ENCODE measurements around the gene ARL2.
A peak's percentile ranks its signal among the peaks of the same experiment; 100 is the strongest.

Gene ARL2

DNA sequence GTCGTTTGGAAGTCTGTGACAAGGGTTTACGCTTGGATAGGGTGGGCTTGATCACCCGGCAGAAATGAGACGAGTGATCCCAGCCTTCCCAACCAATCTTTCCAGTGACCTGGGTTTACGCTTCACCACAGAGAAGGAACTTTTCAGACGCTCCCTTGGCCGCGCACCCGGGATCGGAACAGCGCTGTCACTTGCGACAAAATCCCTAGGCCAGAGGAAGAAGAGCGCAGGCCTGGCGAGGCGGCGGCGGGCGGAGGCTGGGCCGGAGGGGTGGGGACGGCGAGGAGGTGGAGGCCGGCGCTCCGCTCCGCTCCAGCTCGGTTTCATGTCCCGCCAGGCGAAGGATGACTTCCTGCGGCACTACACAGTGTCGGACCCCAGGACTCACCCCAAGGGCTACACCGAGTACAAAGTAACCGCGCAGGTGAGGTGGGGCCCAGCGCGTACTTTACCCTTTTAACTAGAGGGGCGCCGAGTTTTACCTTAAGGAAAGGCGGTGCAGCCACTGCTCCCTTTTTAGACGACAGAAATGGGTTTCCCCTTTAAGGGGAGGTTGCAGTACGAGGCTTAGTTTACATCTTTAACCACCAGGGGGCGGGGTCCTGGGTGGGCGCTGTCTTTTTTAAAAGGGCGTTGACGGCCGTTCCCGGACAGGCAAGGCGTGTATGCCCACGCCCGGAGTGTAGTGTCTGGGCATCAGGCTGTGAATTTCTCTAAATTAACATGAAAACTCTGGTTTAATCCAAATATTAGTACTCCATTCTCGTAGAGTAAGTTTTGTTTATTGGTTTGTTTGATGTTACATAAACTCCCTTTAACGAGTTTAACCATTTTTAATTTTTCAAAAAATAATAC is 13.5 kb downstream of the ARL2 start, which contains the start of gene SNX15:
TSS of gene SNX15 (plus strand) at position 227 of the 855 bp plus-strand sequence. CDS start at position 326, 99 bp downstream.
- no peaks in the 10 kb centered on the region for H3K9me3 ChIP-seq (ENCODE audit: control insufficient read depth, insufficient read depth, low read depth, low read length)
- H3K4me3 ChIP-seq (ENCODE audit: low read depth, low read length), result peak within 1 kb of the TSS; percentile 70
- 0 out of 2 replicates have a peak, but pooled peaks cover 2% of the 10 kb centered on the region for H3K4me1 ChIP-seq (ENCODE audit: control insufficient read depth, insufficient read depth, low read length)
- H3K36me3 ChIP-seq (ENCODE audit: control insufficient read depth in 2 of 2, insufficient read depth in 1 of 2, low read length in 2 of 2), result peaks cover 0 to 7% of the 10 kb centered on the region in 2 experiments; a peak in 2 of 3 replicates
- CTCF ChIA-PET, result interaction anchor here (0.6 to 3.5 kb wide), 7 partner anchors 11 to 180 kb away, joined by 3 to 24 read pairs (median 4); partner anchors contain the start of genes ARL2, CDCA5 and TM7SF2
- POLR2A ChIA-PET, result interaction anchor here (0.6 to 3.6 kb wide), 5 partner anchors 9 to 234 kb away, joined by 3 to 17 read pairs (median 3); partner anchors contain the start of genes ARL2, POLA2 and SAC3D1
- peak within 1 kb of the TSS; percentile 64; the same call in 1 of the 2 replicates for H3K27ac ChIP-seq (ENCODE audit: extremely low read depth, low read depth, low read length)
- TF ChIP-seq, protein P1, sequence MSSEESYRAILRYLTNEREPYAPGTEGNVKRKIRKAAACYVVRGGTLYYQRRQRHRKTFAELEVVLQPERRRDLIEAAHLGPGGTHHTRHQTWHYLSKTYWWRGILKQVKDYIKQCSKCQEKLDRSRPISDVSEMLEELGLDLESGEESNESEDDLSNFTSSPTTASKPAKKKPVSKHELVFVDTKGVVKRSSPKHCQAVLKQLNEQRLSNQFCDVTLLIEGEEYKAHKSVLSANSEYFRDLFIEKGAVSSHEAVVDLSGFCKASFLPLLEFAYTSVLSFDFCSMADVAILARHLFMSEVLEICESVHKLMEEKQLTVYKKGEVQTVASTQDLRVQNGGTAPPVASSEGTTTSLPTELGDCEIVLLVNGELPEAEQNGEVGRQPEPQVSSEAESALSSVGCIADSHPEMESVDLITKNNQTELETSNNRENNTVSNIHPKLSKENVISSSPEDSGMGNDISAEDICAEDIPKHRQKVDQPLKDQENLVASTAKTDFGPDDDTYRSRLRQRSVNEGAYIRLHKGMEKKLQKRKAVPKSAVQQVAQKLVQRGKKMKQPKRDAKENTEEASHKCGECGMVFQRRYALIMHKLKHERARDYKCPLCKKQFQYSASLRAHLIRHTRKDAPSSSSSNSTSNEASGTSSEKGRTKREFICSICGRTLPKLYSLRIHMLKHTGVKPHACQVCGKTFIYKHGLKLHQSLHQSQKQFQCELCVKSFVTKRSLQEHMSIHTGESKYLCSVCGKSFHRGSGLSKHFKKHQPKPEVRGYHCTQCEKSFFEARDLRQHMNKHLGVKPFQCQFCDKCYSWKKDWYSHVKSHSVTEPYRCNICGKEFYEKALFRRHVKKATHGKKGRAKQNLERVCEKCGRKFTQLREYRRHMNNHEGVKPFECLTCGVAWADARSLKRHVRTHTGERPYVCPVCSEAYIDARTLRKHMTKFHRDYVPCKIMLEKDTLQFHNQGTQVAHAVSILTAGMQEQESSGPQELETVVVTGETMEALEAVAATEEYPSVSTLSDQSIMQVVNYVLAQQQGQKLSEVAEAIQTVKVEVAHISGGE (tag by site-specific recombination; conservative IDR thresholded peaks at IDR 0.05; ENCODE audit: low read depth), result peak; percentile 77
- TF ChIP-seq ZNF311 (tag by site-specific recombination; IDR thresholded peaks at IDR 0.05; ENCODE audit: borderline replicate concordance) (no peak), ZNF629 (tag by site-specific recombination; IDR thresholded peaks at IDR 0.05) (peak; percentile 48; the same call in 1 of the 2 replicates), OVOL3 (tag by site-specific recombination; IDR thresholded peaks at IDR 0.05) (no peak; the same call in 1 of the 2 replicates), ZNF239 (tag by site-specific recombination; IDR thresholded peaks at IDR 0.05) (no peak), ZNF600 (tag by site-specific recombination; IDR thresholded peaks at IDR 0.05) (peak; percentile 87), ZIC2 (tag by site-specific recombination; IDR thresholded peaks at IDR 0.05) (peak; percentile 53; the same call in 1 of the 2 replicates), ZNF138 (tag by site-specific recombination; IDR thresholded peaks at IDR 0.05; ENCODE audit: borderline replicate concordance) (no peak), TCF7L2 (IDR thresholded peaks at IDR 0.05; ENCODE audit: borderline replicate concordance, low read depth, low read length) (no peak), ZNF626 (tag by site-specific recombination; IDR thresholded peaks at IDR 0.05) (no peak), ZNF184 (tag by site-specific recombination; IDR thresholded peaks at IDR 0.05) (peak; percentile 36; the same call in 1 of the 2 replicates), ZSCAN30 (tag by site-specific recombination; IDR thresholded peaks at IDR 0.05) (0 out of 2 replicates have a peak, but pooled peaks have one; percentile 10), ZNF404 (tag by site-specific recombination; IDR thresholded peaks at IDR 0.05) (no peak), ZBTB21 (tag by site-specific recombination; IDR thresholded peaks at IDR 0.05) (no peak), GLIS2 (tag by site-specific recombination; IDR thresholded peaks at IDR 0.05) (peak; percentile 51), ZNF768 (tag by site-specific recombination; IDR thresholded peaks at IDR 0.05) (no peak), ZNF510 (tag by site-specific recombination; IDR thresholded peaks at IDR 0.05; ENCODE audit: insufficient replicate concordance) (no peak), REPIN1 (tag by site-specific recombination; IDR thresholded peaks at IDR 0.05; ENCODE audit: low read depth) (no peak)
- TF ChIP-seq, protein P2, sequence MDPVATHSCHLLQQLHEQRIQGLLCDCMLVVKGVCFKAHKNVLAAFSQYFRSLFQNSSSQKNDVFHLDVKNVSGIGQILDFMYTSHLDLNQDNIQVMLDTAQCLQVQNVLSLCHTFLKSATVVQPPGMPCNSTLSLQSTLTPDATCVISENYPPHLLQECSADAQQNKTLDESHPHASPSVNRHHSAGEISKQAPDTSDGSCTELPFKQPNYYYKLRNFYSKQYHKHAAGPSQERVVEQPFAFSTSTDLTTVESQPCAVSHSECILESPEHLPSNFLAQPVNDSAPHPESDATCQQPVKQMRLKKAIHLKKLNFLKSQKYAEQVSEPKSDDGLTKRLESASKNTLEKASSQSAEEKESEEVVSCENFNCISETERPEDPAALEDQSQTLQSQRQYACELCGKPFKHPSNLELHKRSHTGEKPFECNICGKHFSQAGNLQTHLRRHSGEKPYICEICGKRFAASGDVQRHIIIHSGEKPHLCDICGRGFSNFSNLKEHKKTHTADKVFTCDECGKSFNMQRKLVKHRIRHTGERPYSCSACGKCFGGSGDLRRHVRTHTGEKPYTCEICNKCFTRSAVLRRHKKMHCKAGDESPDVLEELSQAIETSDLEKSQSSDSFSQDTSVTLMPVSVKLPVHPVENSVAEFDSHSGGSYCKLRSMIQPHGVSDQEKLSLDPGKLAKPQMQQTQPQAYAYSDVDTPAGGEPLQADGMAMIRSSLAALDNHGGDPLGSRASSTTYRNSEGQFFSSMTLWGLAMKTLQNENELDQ (tag by site-specific recombination; IDR thresholded peaks at IDR 0.05; ENCODE audit: low read depth), result no peak
- TF ChIP-seq, protein P3, sequence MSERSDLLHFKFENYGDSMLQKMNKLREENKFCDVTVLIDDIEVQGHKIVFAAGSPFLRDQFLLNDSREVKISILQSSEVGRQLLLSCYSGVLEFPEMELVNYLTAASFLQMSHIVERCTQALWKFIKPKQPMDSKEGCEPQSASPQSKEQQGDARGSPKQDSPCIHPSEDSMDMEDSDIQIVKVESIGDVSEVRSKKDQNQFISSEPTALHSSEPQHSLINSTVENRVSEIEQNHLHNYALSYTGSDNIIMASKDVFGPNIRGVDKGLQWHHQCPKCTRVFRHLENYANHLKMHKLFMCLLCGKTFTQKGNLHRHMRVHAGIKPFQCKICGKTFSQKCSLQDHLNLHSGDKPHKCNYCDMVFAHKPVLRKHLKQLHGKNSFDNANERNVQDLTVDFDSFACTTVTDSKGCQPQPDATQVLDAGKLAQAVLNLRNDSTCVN (tag by site-specific recombination; optimal IDR thresholded peaks at IDR 0.05), result peak; percentile 67
- TF ChIP-seq, protein P4, sequence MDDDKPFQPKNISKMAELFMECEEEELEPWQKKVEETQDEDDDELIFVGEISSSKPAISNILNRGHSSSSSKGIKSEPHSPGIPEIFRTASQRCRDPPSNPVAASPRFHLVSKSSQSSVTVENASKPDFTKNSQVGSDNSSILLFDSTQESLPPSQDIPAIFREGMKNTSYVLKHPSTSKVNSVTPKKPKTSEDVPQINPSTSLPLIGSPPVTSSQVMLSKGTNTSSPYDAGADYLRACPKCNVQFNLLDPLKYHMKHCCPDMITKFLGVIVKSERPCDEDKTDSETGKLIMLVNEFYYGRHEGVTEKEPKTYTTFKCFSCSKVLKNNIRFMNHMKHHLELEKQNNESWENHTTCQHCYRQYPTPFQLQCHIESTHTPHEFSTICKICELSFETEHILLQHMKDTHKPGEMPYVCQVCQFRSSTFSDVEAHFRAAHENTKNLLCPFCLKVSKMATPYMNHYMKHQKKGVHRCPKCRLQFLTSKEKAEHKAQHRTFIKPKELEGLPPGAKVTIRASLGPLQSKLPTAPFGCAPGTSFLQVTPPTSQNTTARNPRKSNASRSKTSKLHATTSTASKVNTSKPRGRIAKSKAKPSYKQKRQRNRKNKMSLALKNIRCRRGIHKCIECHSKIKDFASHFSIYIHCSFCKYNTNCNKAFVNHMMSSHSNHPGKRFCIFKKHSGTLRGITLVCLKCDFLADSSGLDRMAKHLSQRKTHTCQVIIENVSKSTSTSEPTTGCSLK (tag by site-specific recombination; IDR thresholded peaks at IDR 0.05), result no peak
- TF ChIP-seq, protein P5, sequence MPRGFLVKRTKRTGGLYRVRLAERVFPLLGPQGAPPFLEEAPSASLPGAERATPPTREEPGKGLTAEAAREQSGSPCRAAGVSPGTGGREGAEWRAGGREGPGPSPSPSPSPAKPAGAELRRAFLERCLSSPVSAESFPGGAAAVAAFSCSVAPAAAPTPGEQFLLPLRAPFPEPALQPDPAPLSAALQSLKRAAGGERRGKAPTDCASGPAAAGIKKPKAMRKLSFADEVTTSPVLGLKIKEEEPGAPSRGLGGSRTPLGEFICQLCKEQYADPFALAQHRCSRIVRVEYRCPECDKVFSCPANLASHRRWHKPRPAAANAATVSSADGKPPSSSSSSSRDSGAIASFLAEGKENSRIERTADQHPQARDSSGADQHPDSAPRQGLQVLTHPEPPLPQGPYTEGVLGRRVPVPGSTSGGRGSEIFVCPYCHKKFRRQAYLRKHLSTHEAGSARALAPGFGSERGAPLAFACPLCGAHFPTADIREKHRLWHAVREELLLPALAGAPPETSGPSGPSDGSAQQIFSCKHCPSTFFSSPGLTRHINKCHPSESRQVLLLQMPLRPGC (tag by site-specific recombination; IDR thresholded peaks at IDR 0.05), result no peak
- TF ChIP-seq, protein P6, sequence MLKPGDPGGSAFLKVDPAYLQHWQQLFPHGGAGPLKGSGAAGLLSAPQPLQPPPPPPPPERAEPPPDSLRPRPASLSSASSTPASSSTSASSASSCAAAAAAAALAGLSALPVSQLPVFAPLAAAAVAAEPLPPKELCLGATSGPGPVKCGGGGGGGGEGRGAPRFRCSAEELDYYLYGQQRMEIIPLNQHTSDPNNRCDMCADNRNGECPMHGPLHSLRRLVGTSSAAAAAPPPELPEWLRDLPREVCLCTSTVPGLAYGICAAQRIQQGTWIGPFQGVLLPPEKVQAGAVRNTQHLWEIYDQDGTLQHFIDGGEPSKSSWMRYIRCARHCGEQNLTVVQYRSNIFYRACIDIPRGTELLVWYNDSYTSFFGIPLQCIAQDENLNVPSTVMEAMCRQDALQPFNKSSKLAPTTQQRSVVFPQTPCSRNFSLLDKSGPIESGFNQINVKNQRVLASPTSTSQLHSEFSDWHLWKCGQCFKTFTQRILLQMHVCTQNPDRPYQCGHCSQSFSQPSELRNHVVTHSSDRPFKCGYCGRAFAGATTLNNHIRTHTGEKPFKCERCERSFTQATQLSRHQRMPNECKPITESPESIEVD (tag by site-specific recombination; IDR thresholded peaks at IDR 0.05), result no peak
